Effector memory CD8-positive, alpha-beta T cell (primary cell): ENCODE measurements around the gene TPSG1.

ENCODE experiments used
- ATAC-seq: fragments of 150-1000 bp; cut with Tn5 transposase; replicated peaks from 2 replicates; pipeline ENCODE4 v1.10.0; 2021; ENCODE audit warnings: mild to moderate bottlenecking, moderate library complexity
- DNase-seq, 3 experiments: peaks; one replicate each; pipeline ENCODE4 v3.0.0; 2021
- H3K27ac Mint-ChIP-seq, 2 donors: one replicate each; pipeline ENCODE4 v1.8.0; 2022; ENCODE audit warnings: mild to moderate bottlenecking in 2 of 2, mixed read lengths in 2 of 2, moderate library complexity in 2 of 2
- H3K27me3 Mint-ChIP-seq, 2 donors: one replicate each; pipeline ENCODE4 v1.8.0; 2022; ENCODE audit warnings: mixed read lengths in 2 of 2
- H3K36me3 Mint-ChIP-seq: one replicate; pipeline ENCODE4 v1.8.0; 2022; ENCODE audit warnings: mild to moderate bottlenecking, moderate library complexity, mixed read lengths; ENCODE audit not compliant: insufficient read depth
- H3K4me1 Mint-ChIP-seq, 2 donors: one replicate each; pipeline ENCODE4 v1.8.0; 2022; ENCODE audit warnings: low read depth in 2 of 2, mixed read lengths in 2 of 2
- H3K4me3 Mint-ChIP-seq, 2 donors: one replicate each; pipeline ENCODE4 v1.8.0; 2022; ENCODE audit warnings: mild to moderate bottlenecking in 2 of 2, mixed read lengths in 2 of 2, moderate library complexity in 2 of 2
- H3K9me3 Mint-ChIP-seq, 2 donors: one replicate each; pipeline ENCODE4 v1.8.0; 2022; ENCODE audit warnings: mixed read lengths in 2 of 2

TPSG1 gene

DNA sequence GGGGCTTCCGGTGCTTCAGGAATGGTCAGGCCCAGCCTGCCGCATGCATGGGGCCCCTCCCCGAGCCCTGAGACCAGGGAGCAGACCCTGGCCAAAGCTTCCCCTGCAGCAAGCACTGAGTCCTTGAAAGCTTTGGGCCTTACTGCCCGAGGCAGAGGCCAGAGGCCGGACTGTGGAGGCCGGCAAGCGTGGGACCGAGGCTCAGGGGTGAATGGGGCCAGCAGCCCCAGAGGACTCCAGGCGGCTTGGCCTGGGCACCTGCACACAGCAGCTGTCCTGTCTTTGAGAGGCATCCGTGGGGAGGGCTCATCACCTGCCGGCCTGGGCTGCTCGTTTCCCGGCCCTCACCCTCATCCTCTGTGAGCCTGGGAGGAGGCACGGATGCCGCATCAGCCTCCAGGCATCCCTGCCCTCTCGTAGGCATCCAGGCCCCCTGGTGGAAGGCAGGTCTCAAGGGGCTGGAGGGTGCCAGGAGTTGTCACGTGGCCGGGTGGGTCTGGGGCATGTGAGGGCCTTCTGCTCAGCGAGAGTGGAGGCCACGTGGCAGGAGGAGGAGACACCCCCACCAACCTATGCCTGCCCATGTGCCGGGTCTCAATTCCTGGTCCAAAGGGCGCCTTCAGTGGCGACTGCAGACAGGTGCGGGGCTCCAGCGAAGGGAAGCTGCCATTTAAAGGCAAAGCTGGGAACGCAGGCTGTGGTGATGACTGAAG, 40.8 kb downstream of the TPSG1 start:
- Mint-ChIP-seq H3K27ac (no peak overlapping the region), H3K4me1 (no peaks in the 10 kb centered on the region), H3K4me3 (no peak overlapping the region), H3K27me3 (peaks cover 5 to 17% of the 10 kb centered on the region in 2 donors), H3K36me3 (peaks cover 10% of the 10 kb centered on the region), H3K9me3 (no peaks in the 10 kb centered on the region)
- ATAC-seq (no peak), DNase-seq (no peak)

DNA sequence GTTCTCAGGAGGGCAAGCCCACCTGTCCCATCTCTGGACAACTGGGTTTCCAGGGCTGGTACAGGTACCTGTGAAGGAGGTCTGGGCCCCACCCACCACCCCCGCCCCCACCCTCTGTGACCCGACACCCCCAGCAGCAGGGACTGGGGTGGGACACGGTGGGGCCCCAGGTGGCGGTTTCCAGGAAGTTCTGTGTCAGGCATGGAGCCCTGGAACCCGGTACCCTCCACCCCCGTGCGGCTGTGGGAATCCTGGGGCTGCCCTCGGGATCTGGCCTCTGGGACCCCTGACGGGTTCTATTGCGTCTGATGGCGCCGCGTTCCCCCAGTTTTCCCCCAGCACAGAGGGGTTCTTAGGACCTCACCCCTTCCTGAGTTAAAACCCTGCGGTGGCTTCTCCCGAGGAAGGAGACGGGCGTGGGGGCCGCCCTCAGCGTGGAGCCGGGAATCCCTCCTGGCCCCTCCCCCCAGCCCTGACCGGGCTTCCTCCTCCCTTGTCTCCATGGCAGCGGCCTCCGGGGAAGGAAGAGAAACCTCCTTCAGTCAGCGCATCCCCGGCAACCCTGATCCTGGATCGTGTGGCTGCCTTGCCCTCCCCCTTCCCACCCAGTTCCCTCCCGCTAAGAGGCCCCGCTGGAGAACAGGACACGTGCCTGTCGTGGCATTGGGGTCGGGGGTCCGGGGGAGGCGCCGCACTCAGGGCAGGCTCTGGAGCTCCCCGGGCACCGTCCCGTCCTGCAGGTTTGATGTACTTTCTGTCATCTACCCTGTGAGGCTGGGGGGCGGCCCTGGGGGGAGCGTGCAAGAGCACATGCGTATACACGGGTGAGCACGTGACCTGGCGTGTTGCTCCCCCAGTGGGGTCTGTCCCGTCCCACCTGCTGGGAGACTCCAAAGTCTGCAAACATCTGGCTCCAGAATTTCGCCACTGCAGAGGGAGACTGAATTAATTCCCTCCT, 41.8 kb downstream of the TPSG1 start:
- no peak for ATAC-seq
- no peaks in the 10 kb centered on the region for H3K4me1 Mint-ChIP-seq
- H3K9me3 Mint-ChIP-seq: no peaks in the 10 kb centered on the region
- peaks cover 4% of the 10 kb centered on the region for H3K36me3 Mint-ChIP-seq
- no peak for DNase-seq
- H3K27me3 Mint-ChIP-seq: peaks cover 0 to 10% of the 10 kb centered on the region in 2 donors
- no peak overlapping the region for H3K27ac Mint-ChIP-seq
- no peak overlapping the region for H3K4me3 Mint-ChIP-seq

DNA sequence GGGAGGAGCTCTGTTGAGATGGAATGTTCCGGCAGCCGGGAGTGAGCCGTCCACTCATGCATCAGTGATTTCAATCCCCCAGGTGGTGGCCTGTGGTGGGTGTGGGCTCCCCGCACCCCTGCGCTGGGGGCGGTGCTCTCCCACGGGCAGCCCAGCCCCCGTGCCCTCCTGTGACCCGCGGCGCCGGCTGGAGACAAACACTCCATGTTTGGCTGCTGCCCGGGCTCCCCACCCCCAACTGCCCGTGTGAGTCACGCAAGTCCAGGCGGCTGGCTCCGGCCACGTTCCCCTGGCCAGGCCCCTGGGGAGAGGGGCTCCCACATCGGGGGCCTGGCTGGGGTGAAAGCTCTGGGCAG, 42.8 kb downstream of the TPSG1 start:
- Mint-ChIP-seq H3K4me3 (no peak overlapping the region), H3K36me3 (no peaks in the 10 kb centered on the region), H3K27me3 (peaks cover 0 to under 1% of the 10 kb centered on the region in 2 donors), H3K4me1 (no peaks in the 10 kb centered on the region), H3K9me3 (no peaks in the 10 kb centered on the region), H3K27ac (no peak overlapping the region)
- no peak for DNase-seq
- ATAC-seq: no peak

DNA sequence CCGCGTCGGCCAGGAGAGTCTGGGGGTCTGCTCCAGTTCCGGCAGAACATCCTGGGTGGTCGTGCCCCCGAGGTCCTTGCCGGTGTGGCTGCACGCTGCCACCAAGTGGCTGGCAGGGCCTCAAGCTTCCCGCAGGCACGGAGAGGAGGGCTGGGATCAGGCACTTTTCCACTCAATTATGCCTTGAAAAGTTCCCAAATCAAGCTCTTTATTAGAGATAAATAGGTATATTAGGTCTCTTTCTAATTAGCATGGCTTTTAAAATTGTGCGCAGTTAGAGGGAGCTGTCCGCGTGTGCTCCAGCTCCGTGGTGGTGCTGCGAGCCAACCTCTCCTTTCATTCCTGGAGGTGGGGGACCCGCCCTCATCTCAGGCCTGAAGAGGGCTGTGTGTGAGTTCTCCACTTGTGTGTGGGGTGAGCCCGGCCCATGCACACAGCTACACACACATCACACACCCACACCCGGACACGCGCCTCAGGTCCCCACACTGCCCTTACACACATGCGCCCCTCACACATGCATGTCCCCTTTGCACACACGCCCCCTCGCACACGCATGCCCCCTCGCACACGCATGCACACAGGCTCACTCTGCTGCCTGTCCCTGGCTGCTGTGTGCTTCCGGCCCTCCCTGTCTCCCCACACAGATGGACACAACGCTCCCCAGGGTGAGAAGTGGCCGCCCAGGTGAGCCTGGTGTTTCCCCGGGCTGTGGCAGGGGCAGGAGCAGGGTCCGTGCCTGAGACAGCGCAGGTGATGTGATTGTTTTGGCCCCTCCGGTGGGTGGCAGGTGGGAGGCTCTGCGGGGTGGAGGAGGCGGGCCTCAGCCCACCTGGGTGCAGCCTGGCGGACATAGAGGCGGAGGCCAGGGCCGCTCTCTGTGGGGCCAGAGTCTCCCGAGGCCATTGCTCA, 43.4 kb downstream of the TPSG1 start:
- H3K27me3 Mint-ChIP-seq: no peaks in the 10 kb centered on the region
- ATAC-seq (no peak), DNase-seq (no peak)
- H3K4me3 Mint-ChIP-seq: no peak overlapping the region
- H3K9me3 Mint-ChIP-seq: no peaks in the 10 kb centered on the region
- no peaks in the 10 kb centered on the region for H3K36me3 Mint-ChIP-seq
- no peak overlapping the region for H3K27ac Mint-ChIP-seq
- no peaks in the 10 kb centered on the region for H3K4me1 Mint-ChIP-seq

DNA sequence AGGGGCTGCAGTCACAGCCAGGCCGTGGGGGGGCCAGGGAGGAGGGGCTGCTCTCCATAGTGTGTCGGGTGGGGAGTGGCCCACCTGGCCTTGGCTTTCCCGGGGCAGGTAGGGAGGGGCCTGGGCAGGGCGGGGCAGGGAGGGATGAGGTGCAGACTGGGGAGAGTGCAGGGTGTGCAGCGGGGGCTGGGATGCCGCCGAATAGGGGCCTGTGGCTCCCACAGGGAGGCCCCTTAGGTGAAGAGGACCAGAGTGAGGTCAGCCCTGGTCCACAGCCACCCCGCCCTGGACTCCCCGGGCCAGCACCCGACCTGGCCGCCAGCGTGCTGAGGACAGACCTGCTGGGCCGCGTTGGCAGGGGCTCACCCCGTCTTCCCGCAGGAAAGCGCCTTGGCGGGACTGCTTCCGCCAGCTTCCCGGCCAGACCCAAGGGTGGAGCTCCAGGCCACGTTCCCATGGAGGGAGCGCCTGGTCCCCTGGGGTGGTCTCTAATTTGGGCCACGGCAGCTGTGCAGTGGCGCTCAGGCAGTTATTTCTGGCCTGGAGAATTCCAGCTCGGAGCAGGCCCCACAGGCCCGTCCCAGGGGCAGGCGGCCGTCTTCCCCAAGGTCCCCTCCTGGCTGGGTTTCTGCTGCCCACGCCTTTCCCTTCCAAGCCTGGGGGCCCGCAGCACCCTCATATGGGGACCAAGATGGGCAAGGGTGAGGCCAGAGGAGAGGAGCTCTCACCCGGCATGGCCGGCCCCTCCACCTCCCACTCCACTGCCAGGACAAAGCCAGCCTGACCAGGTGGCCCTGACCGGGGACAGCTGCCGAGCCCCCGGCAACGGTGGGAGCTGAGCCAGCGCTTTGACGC, 44.3 kb downstream of the TPSG1 start:
- ATAC-seq: no peak

DNA sequence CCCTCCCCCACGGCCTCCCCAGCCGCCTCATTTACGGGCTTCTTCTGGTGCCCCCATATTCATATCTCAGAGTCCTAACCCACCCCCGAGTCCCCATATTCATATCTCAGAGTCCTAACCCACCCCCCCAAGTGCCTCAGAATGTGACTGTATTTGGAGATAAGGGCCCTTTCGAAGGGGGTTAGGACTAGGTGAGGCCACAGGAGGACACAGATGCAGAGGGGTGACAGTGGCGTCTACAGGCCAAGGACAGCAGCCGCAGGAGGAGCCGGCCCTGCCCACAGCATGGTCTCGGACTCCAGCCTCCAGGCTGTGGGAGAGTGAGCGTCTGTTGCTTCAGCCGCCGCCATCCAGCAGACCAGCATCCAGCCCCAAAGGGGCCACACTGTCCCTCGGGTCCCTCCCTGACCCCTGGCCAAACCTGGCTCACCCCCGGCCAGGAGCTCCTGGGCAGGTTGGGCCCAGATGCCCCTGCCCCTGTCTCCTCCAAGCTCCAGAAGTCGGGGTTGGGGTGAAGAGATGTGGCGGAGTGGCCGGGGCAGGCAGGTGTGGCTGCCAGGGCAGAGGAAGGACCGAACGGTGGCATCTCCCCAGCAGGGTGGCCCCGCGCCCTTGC, 46.7 kb downstream of the TPSG1 start:
- Mint-ChIP-seq H3K4me1 (no peaks in the 10 kb centered on the region), H3K9me3 (no peaks in the 10 kb centered on the region), H3K36me3 (no peaks in the 10 kb centered on the region), H3K27me3 (no peaks in the 10 kb centered on the region), H3K4me3 (no peak overlapping the region), H3K27ac (no peak overlapping the region)
- DNase-seq (no peak), ATAC-seq (no peak)

More for the DNA sequence above, 44.3 kb downstream of the TPSG1 start:
- Mint-ChIP-seq H3K36me3 (no peaks in the 10 kb centered on the region), H3K4me1 (no peaks in the 10 kb centered on the region), H3K4me3 (no peak overlapping the region), H3K9me3 (no peaks in the 10 kb centered on the region), H3K27ac (no peak overlapping the region), H3K27me3 (no peaks in the 10 kb centered on the region)
- DNase-seq: no peak

DNA sequence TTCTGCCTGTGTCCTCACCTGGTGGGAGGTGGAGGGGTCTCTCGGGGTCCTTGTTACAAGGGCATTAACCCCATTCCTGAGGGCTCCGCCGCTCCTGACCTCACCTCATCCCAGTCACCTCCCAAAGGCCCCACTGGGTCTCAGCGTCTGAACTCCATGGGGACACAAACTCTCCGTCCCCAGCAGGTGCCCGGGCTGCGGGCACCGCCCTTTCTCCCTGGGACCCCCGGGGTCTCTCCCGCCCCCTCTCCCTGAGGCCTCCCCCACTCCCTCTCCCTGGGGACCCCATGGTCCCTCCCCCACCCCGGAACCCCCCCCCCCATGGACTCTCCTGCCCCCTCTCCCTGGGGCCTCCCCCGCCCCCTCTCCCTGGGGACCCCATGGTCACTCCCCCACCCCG, 47.3 kb downstream of the TPSG1 start:
- DNase-seq (no peak), ATAC-seq (no peak)
- Mint-ChIP-seq H3K27ac (no peak overlapping the region), H3K4me1 (no peaks in the 10 kb centered on the region), H3K36me3 (no peaks in the 10 kb centered on the region), H3K9me3 (no peaks in the 10 kb centered on the region), H3K4me3 (no peak overlapping the region), H3K27me3 (no peaks in the 10 kb centered on the region)

DNA sequence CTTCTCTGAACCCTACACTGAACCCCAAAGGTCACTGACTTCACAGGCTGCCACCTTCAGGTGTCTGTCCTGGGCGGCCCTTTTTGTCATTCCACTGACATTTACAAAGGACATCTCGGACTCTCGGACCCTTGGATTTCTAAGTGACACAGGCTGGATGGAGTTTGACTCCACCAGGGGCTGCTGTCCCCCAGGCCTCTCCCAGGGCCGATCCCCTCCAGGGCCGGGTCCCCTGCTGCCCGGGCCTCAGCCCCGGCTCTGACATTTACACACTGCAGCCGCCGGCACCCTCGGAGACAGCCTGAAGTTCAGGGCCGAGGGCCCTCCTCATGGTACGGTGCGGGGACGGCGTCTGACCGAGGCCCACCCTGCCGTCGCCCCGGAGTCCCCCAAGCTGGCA, 48.0 kb downstream of the TPSG1 start:
- Mint-ChIP-seq H3K4me1 (no peaks in the 10 kb centered on the region), H3K4me3 (no peak overlapping the region), H3K27ac (no peak overlapping the region), H3K27me3 (no peaks in the 10 kb centered on the region), H3K9me3 (no peaks in the 10 kb centered on the region), H3K36me3 (no peaks in the 10 kb centered on the region)
- no peak for ATAC-seq
- DNase-seq: no peak

DNA sequence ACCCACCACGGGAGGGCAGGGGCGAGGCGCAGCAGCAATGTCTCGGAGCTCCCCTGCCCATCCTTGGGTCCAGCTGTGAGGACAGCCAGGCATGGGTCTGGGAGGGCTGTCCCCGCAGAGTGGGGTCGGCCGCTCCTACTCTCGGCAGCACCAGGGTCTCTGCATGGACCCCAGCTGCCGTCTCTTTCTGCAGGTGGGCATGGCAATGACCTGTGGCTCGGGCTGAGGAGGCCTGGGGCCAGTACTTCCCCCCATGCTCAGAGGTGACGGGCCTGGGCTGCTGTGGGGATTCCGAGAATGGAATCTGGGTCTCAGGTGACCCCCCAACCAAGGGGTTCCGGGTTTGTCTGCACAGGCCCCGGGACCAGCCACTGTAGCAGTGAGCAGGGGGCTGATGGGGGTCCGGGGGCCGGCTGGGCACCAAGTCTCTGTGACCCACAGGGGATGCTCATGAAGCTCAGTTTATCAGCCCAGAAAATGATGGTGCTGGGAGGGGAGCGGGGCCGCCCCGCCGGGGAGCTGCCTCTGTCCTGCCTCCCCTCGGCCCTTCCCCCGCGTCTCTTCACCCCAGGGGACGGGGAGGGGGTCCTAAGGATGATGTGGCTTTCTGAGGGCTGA, 48.7 kb downstream of the TPSG1 start:
- ATAC-seq (no peak), DNase-seq (no peak)
- no peaks in the 10 kb centered on the region for H3K36me3 Mint-ChIP-seq
- no peak overlapping the region for H3K27ac Mint-ChIP-seq
- H3K4me1 Mint-ChIP-seq: no peaks in the 10 kb centered on the region
- H3K9me3 Mint-ChIP-seq: no peaks in the 10 kb centered on the region
- H3K4me3 Mint-ChIP-seq: no peak overlapping the region
- no peaks in the 10 kb centered on the region for H3K27me3 Mint-ChIP-seq

DNA sequence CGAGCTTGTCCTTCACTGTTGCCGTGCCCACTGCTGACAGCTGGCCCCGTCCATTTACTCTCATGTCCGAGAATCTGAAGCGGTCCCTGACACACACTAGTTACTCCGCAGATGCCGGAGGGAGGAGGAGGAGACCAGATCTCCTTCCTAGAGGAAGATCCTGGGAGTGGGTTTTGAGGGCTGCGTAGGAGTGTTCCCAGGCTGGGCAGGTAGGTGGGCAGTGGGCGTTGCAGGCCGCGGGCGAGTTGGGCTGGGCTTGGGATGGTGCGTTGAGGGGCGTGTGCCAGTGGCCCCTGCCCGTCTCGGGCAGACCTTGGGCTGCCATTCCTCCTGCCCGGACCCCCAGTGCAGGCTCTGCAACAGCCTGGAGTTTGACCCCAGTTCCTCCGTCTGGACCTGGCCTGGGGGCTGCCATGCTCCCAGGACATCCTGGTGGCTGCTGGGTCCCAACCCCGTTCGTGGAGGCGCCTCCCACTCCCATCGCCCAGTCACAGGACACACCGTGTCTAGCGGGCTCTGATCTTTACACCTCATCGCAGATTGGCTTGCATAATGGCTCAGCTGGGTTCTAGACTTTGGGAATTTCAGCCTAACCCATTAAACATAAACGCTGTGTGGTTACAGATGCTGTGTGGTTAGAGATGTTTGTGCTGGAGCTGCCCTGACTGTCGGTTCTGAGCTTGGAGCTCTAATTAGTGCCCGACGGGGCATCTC, 49.3 kb downstream of the TPSG1 start:
- Mint-ChIP-seq H3K36me3 (no peaks in the 10 kb centered on the region), H3K4me1 (no peaks in the 10 kb centered on the region), H3K9me3 (no peaks in the 10 kb centered on the region), H3K27ac (no peak overlapping the region), H3K27me3 (peaks cover 0 to 2% of the 10 kb centered on the region in 2 donors), H3K4me3 (no peak overlapping the region)
- ATAC-seq (no peak), DNase-seq (no peak)

DNA sequence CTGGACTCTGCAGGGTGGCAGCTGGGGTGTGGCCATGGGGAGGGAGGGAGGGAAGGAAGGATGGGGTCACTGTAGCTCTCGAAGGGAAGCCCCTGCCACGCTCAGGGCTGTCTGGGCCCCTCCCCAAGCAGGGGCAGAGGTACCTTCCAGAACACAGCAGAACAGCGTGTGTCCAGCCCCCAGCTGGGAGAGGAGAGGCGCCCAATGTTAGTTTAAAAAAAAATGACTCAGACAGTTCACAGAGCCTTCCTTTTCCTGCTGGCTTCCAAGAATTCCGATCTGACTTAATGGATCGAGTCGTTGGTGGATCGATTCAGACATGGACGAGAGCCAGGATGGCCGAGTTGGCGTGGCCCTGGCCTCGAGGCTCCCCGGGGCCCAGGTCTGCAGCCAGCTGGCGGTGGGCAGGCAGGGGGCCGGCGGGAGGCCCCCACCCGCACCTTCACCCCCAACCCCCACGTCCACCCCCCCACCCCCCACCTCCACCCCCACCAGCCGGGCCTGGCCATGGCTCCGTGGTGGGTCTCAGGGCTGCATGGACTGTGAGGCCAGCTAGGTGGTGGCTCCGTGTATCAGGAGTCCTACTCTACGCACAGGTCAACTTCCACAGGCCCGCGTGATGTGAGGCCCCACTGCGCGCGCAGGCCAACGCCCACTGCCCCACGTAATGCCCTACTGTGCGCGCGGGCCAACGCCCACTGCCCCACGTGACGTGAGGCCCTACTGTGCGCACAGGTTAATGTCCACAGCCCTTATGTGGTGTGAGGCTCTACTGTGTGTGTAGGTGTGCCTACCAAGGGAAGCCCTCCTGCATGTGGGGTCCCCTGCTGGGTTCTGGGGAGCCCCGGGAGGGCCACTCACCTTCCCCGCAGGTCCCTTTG, 50.4 kb downstream of the TPSG1 start:
- DNase-seq: no peak
- Mint-ChIP-seq H3K27me3 (peaks cover 0 to 9% of the 10 kb centered on the region in 2 donors), H3K4me1 (no peaks in the 10 kb centered on the region), H3K27ac (no peak overlapping the region), H3K4me3 (no peak overlapping the region), H3K9me3 (no peaks in the 10 kb centered on the region), H3K36me3 (no peaks in the 10 kb centered on the region)
- no peak for ATAC-seq
